IPS-11a (cell line): Measurements from ENCODE around the gene RDH14.

Source experiments
- H3K4me3 ChIP-seq: one replicate; pipeline ENCODE4 v1.5.1; 2013; ENCODE audit warnings: low read depth, low read length, control low read depth

The RDH14 gene

GRCh38 chr2:18522484-18523146, 37.8 kb downstream of the RDH14 start:
- no peak overlapping the region for H3K4me3 ChIP-seq

GRCh38 chr2:18520451-18521425, 39.7 kb downstream of the RDH14 start:
- H3K4me3 ChIP-seq = no peak overlapping the region

- no peak overlapping the region for H3K4me3 ChIP-seq
Measured at GRCh38 chr2:18519914-18520450, 40.5 kb downstream of the RDH14 start.

GRCh38 chr2:18518116-18519111, 42.0 kb downstream of the RDH14 start:
- no peak overlapping the region for H3K4me3 ChIP-seq

GRCh38 chr2:18517386-18517785, 43.1 kb downstream of the RDH14 start:
- H3K4me3 ChIP-seq = no peak overlapping the region

- H3K4me3 ChIP-seq = no peak overlapping the region
Measured at GRCh38 chr2:18516112-18516511, 44.3 kb downstream of the RDH14 start.

GRCh38 chr2:18514526-18515461, 45.7 kb downstream of the RDH14 start:
- H3K4me3 ChIP-seq = no peak overlapping the region

GRCh38 chr2:18510775-18511174, 49.7 kb downstream of the RDH14 start:
- H3K4me3 ChIP-seq = no peak overlapping the region

- no peak overlapping the region for H3K4me3 ChIP-seq
Measured at GRCh38 chr2:18506883-18507509, 53.5 kb downstream of the RDH14 start.

- no peak overlapping the region for H3K4me3 ChIP-seq
Measured at GRCh38 chr2:18505703-18506341, 54.6 kb downstream of the RDH14 start.
